Endothelial cell of umbilical vein (primary cell): Measurements from ENCODE around the gene HAND1. TPM values are rescaled to one million over a fixed set of nuclear protein-coding genes. Genes with fewer than 3 reads are reported as not detected.

Experiments
- BruUV-seq: library from RNA; stranded (reverse); fragments of 400-500 nt; replicated peaks from 2 replicates; lab custom pipeline; 2021; lab: Mats Ljungman, UMichigan
- CTCF ChIA-PET: fragments of 300-600, 350-600 bp; sonication (Branson Sonifier 250); formaldehyde crosslinking; loops from one replicate; lab custom pipeline; 2021; ENCODE audit warnings: antibody characterized with exemption, inconsistent platforms; lab: Charles Lee
- POLR2A ChIA-PET: fragments of 300-600, 350-600 bp; sonication (Branson Sonifier 250); formaldehyde crosslinking; loops from one replicate; lab custom pipeline; 2021; ENCODE audit warnings: antibody characterized with exemption, inconsistent platforms; lab: Charles Lee
- DNase-seq: peaks from one replicate; pipeline ENCODE4 v3.0.0-alpha.2; 2011; ENCODE audit warnings: low read depth, low spot score
- FAIRE-seq: peaks from 2 replicates; lab custom pipeline; 2011; peaks lifted over from hg19 to GRCh38; lab: Jason Lieb, UNC
- H2AFZ ChIP-seq: 2 replicates; pipeline ENCODE4 v1.6.0; 2012; ENCODE audit warnings: low read depth, low read length, control low read depth, inconsistent platforms
- H3K27ac ChIP-seq: 2 replicates; pipeline ENCODE4 v1.5.1; 2011; ENCODE audit warnings: low read depth, mild to moderate bottlenecking, control low read depth, low read length, moderate library complexity; ENCODE audit not compliant: insufficient read depth
- H3K27me3 ChIP-seq, 2 experiments: 2 replicates each; pipeline versions ENCODE4 v1.6.0 to v1.6.1; 2011; ENCODE audit warnings: low read length in 2 of 2, mixed read lengths in 1 of 2; ENCODE audit not compliant: control insufficient read depth in 2 of 2, insufficient read depth in 2 of 2
- H3K36me3 ChIP-seq, 2 experiments: 2 replicates in 1 of 2; 3 replicates in 1 of 2; pipeline ENCODE4 v1.5.1; 2011; ENCODE audit warnings: low read length in 2 of 2, mild to moderate bottlenecking in 1 of 2, moderate library complexity in 1 of 2; ENCODE audit not compliant: control insufficient read depth in 2 of 2, insufficient read depth in 2 of 2; ENCODE audit errors: extremely low read depth in 1 of 2
- H3K4me1 ChIP-seq: 3 replicates; pipeline ENCODE4 v1.5.1; 2011; ENCODE audit warnings: mild to moderate bottlenecking, low read length; ENCODE audit not compliant: control insufficient read depth, insufficient read depth; ENCODE audit errors: extremely low read depth
- H3K4me2 ChIP-seq: 2 replicates; pipeline ENCODE4 v1.6.1; 2011; ENCODE audit warnings: low read length, control low read depth, mixed read lengths; ENCODE audit not compliant: insufficient read depth
- H3K4me3 ChIP-seq, 3 experiments: fragments of 200-600 bp in 1 of 3; sonication (generic), shearing (Covaris generic) in 1 of 3; replicated peaks in 1 of 3; 2 replicates each; pipeline ENCODE4 v1.5.1; 2011 to 2016; ENCODE audit warnings: control low read depth in 3 of 3, low read length in 3 of 3, mild to moderate bottlenecking in 2 of 3, inconsistent platforms in 1 of 3, low read depth in 1 of 3, moderate library complexity in 1 of 3; ENCODE audit not compliant: insufficient read depth in 1 of 3
- H3K79me2 ChIP-seq: 2 replicates; pipeline ENCODE4 v1.6.0; 2012; ENCODE audit warnings: low read length, inconsistent platforms; ENCODE audit not compliant: control insufficient read depth, insufficient read depth
- H3K9ac ChIP-seq: replicated peaks from 2 replicates; pipeline ENCODE3; 2011; ENCODE audit warnings: low read length, control low read depth; ENCODE audit not compliant: insufficient read depth; ENCODE audit errors: extremely low read depth
- H3K9me1 ChIP-seq: replicated peaks from 3 replicates; pipeline ENCODE4 v1.6.0; 2011; ENCODE audit warnings: mild to moderate bottlenecking, low read length; ENCODE audit not compliant: control insufficient read depth, insufficient read depth; ENCODE audit errors: extremely low read depth
- H3K9me3 ChIP-seq: replicated peaks from 2 replicates; pipeline ENCODE4 v1.5.1; 2012; ENCODE audit warnings: low read length, inconsistent platforms; ENCODE audit not compliant: control insufficient read depth, insufficient read depth
- H4K20me1 ChIP-seq: replicated peaks from 2 replicates; pipeline ENCODE3; 2011; ENCODE audit warnings: mild to moderate bottlenecking, low read length; ENCODE audit not compliant: control insufficient read depth, insufficient read depth; ENCODE audit errors: extremely low read depth
- EZH2 ChIP-seq: IDR thresholded peaks from 2 replicates; pipeline ENCODE4 v1.6.1; 2012; ENCODE audit warnings: borderline replicate concordance, low read depth, mild to moderate bottlenecking, moderate library complexity, low read length, inconsistent platforms; ENCODE audit not compliant: severe bottlenecking
- FOS ChIP-seq: IDR thresholded peaks from 2 replicates; pipeline ENCODE4 v1.6.1; 2011; ENCODE audit warnings: mild to moderate bottlenecking, low read length, moderate library complexity, borderline replicate concordance; ENCODE audit not compliant: insufficient read depth
- GATA2 ChIP-seq: IDR thresholded peaks from 2 replicates; pipeline ENCODE4 v1.7.0; 2011; ENCODE audit warnings: low read depth, mild to moderate bottlenecking, moderate library complexity, mixed read lengths, low read length; ENCODE audit not compliant: insufficient read length, insufficient read depth
- JUN ChIP-seq: IDR thresholded peaks from 2 replicates; pipeline ENCODE4 v1.6.1; 2011; ENCODE audit warnings: borderline replicate concordance, low read depth; ENCODE audit not compliant: insufficient read length, insufficient read depth
- MYC ChIP-seq: IDR thresholded peaks from one replicate; pipeline ENCODE4 v1.6.1; 2011; ENCODE audit warnings: mild to moderate bottlenecking, low read depth, low read length
- POLR2A ChIP-seq: IDR thresholded peaks from 2 replicates; pipeline ENCODE4 v1.6.1; 2012; ENCODE audit warnings: low read depth, mild to moderate bottlenecking, control low read depth, low read length
- POLR2AphosphoS5 ChIP-seq: IDR thresholded peaks from 2 replicates; pipeline ENCODE4 v1.6.1; 2012; ENCODE audit warnings: low read depth, mild to moderate bottlenecking, control low read depth, low read length, moderate library complexity; ENCODE audit not compliant: insufficient read depth
- dilution Hi-C: fragments of 300-500 bp; cut with MboI; formaldehyde crosslinking; loops from one replicate; pipeline ENCODE4 v1.15.0; 2019; ENCODE audit warnings: low sequenced_read_pairs; ENCODE audit not compliant: extremely low pct_ligation_motif_present
- intact Hi-C: fragments of 100-400 bp; cut with micrococcal nuclease; formaldehyde crosslinking; loops from one replicate; pipeline ENCODE4 v1.10.0; 2022
- polyA plus RNA-seq, 4 experiments: library from polyadenylated mRNA; depleted of rRNA in 3 of 4; stranded (reverse) in 3 of 4; unstranded in 1 of 4; fragments of >200 nt; gene quantifications; 2 replicates each; pipeline versions ENCODE4 v1.2.1 to v1.2.3, GENCODE V29; 2011 to 2012; ENCODE audit warnings: missing spikeins in 1 of 4
- total RNA-seq: library from RNA; stranded (reverse); gene quantifications from 2 replicates; pipeline ENCODE4 v1.2.3, GENCODE V29; 2021
- TF ChIP-seq, protein P1 (sequence below): IDR thresholded peaks from 2 replicates; pipeline ENCODE4 v1.6.1; 2011; ENCODE audit not compliant: insufficient read depth, insufficient read length
- TF ChIP-seq, protein P2 (sequence below), 2 donors: IDR thresholded peaks; 1 replicate in 1 of 2; 2 replicates in 1 of 2; pipeline ENCODE4 v1.5.1; 2011; ENCODE audit warnings: low read length in 2 of 2, mild to moderate bottlenecking in 2 of 2, moderate library complexity in 2 of 2, control low read depth in 1 of 2, inconsistent platforms in 1 of 2, low read depth in 1 of 2; ENCODE audit not compliant: insufficient read depth in 1 of 2; ENCODE audit errors: extremely low read depth in 1 of 2

HAND1 gene
- total and polyA plus RNA-seq, 2 donors (not counting 3 experiments of a cell fraction or from before 2014, with no cell fraction given), result not detected

GRCh38 chr5:154526231-154527226, 48.5 kb upstream of the HAND1 start:
- BruUV-seq, result no TSS peak
- Histone ChIP-seq H3K27me3 (peaks cover 0 to 4% of the 10 kb centered on the region in 2 experiments), H3K9ac (no peak overlapping the region), H4K20me1 (no peaks in the 10 kb centered on the region), H2AFZ (no peak overlapping the region), H3K27ac (no peak overlapping the region), H3K4me2 (no peak overlapping the region), H3K4me1 (no peaks in the 10 kb centered on the region), H3K36me3 (no peaks in the 10 kb centered on the region), H3K9me1 (no peaks in the 10 kb centered on the region), H3K79me2 (no peaks in the 10 kb centered on the region), H3K9me3 (no peaks in the 10 kb centered on the region), H3K4me3 (no peak overlapping the region)
- dilution Hi-C loops, result no loop called here
- FAIRE-seq (no peak), DNase-seq (no peak)
- ChIA-PET POLR2A (no interaction called here), CTCF (interaction anchor here (1.2 kb wide), 1 partner anchor 454 kb away, joined by 3 read pairs; no protein-coding TSS in a partner anchor)
- TF ChIP-seq MYC, result no peak
- TF ChIP-seq, protein P1, sequence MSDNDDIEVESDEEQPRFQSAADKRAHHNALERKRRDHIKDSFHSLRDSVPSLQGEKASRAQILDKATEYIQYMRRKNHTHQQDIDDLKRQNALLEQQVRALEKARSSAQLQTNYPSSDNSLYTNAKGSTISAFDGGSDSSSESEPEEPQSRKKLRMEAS, result no peak
- TF ChIP-seq JUN, result no peak
- TF ChIP-seq POLR2A, result no peak
- no peak for TF ChIP-seq GATA2
- no peak for TF ChIP-seq FOS
- TF ChIP-seq POLR2AphosphoS5, result no peak
- no peak for TF ChIP-seq EZH2
- TF ChIP-seq, protein P2, sequence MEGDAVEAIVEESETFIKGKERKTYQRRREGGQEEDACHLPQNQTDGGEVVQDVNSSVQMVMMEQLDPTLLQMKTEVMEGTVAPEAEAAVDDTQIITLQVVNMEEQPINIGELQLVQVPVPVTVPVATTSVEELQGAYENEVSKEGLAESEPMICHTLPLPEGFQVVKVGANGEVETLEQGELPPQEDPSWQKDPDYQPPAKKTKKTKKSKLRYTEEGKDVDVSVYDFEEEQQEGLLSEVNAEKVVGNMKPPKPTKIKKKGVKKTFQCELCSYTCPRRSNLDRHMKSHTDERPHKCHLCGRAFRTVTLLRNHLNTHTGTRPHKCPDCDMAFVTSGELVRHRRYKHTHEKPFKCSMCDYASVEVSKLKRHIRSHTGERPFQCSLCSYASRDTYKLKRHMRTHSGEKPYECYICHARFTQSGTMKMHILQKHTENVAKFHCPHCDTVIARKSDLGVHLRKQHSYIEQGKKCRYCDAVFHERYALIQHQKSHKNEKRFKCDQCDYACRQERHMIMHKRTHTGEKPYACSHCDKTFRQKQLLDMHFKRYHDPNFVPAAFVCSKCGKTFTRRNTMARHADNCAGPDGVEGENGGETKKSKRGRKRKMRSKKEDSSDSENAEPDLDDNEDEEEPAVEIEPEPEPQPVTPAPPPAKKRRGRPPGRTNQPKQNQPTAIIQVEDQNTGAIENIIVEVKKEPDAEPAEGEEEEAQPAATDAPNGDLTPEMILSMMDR (IDR thresholded peaks at IDR 0.05; ENCODE audit: extremely low read depth in 1 of 2, insufficient read depth in 1 of 2, low read depth in 1 of 2, low read length in 2 of 2), result no peak
- intact Hi-C loops, result no loop called here
